HL-60 (cell line): ENCODE data around the gene ZNF502.

ENCODE experiments used
- DNase-seq, 2 experiments: peaks; one replicate each; pipeline ENCODE4 v3.0.0-alpha.2; 2010 to 2020; ENCODE audit warnings: low read depth in 1 of 2, low spot score in 1 of 2
- H3K27ac ChIP-seq: fragments of 250-450 bp; sonication (Bioruptor Pico); replicated peaks from 2 replicates; pipeline ENCODE4 v1.5.1; 2020; ENCODE audit warnings: mild to moderate bottlenecking, moderate library complexity
- H3K27me3 ChIP-seq: fragments of 250-450 bp; sonication (Bioruptor Pico); 2 replicates; pipeline ENCODE4 v1.5.1; 2021; ENCODE audit warnings: mild to moderate bottlenecking, moderate library complexity; ENCODE audit not compliant: insufficient read depth, poor library complexity, severe bottlenecking
- H3K4me3 ChIP-seq: replicated peaks from 2 replicates; pipeline ENCODE4 v1.5.1; 2011; ENCODE audit warnings: mild to moderate bottlenecking, control low read depth, low read length; ENCODE audit not compliant: insufficient read depth
- CTCF ChIP-seq: IDR thresholded peaks from one replicate; pipeline ENCODE4 v1.5.1; 2011; ENCODE audit warnings: low read length, control low read depth, inconsistent platforms; ENCODE audit not compliant: insufficient read depth
- GABPA ChIP-seq: IDR thresholded peaks from 2 replicates; pipeline ENCODE4 v1.6.1; 2012; ENCODE audit warnings: low read depth
- POLR2AphosphoS5 ChIP-seq: IDR thresholded peaks from 2 replicates; pipeline ENCODE4 v1.6.1; 2012; ENCODE audit warnings: low read depth
- REST ChIP-seq: IDR thresholded peaks from 2 replicates; pipeline ENCODE4 v1.6.1; 2012; ENCODE audit warnings: low read depth; ENCODE audit not compliant: insufficient replicate concordance
- SPI1 ChIP-seq: IDR thresholded peaks from 2 replicates; pipeline ENCODE4 v1.6.1; 2012; ENCODE audit warnings: low read depth, mild to moderate bottlenecking, borderline replicate concordance

The ZNF502 gene

GRCh38 chr3:44762690-44763089, 50.2 kb downstream of the ZNF502 start:
- H3K27ac ChIP-seq, result peak overlapping the region; percentile 81
- no peak for DNase-seq
- H3K27me3 ChIP-seq, result no peaks in the 10 kb centered on the region
- peak overlapping the region; percentile 77 for H3K4me3 ChIP-seq
- TF ChIP-seq CTCF (no peak), REST (no peak), GABPA (no peak), POLR2AphosphoS5 (no peak), SPI1 (no peak)

- DNase-seq, result no peak
- TF ChIP-seq CTCF (no peak), SPI1 (no peak), REST (no peak), GABPA (no peak)
- Histone ChIP-seq H3K4me3 (no peak overlapping the region), H3K27ac (no peak overlapping the region), H3K27me3 (no peaks in the 10 kb centered on the region)
Measured at GRCh38 chr3:44764248-44764647, 51.8 kb downstream of the ZNF502 start.

GRCh38 chr3:44771424-44772098, 59.1 kb downstream of the ZNF502 start:
- Histone ChIP-seq H3K27me3 (no peaks in the 10 kb centered on the region), H3K27ac (no peak overlapping the region), H3K4me3 (no peak overlapping the region)
- TF ChIP-seq REST, result no peak
- DNase-seq, result no peak
